OCI-LY7 (cell line): ENCODE results near the gene TUBGCP5.

ENCODE experiments used
- EZH2phosphoT487 ChIP-seq: fragments of 200-600 bp; sonication (generic); IDR thresholded peaks from 2 replicates; pipeline ENCODE4 v1.6.1; 2018; ENCODE audit warnings: low read depth, borderline replicate concordance, mild to moderate bottlenecking, mixed run types, antibody characterized with exemption, low read length, moderate library complexity, mixed read lengths
- TF ChIP-seq, protein P1 (sequence below): fragments of 200-600 bp; sonication (generic); conservative IDR thresholded peaks from 2 replicates; pipeline ENCODE4 v1.5.1; 2014; ENCODE audit warnings: mild to moderate bottlenecking, antibody characterized with exemption, low read length, moderate library complexity, mixed read lengths

DNA sequence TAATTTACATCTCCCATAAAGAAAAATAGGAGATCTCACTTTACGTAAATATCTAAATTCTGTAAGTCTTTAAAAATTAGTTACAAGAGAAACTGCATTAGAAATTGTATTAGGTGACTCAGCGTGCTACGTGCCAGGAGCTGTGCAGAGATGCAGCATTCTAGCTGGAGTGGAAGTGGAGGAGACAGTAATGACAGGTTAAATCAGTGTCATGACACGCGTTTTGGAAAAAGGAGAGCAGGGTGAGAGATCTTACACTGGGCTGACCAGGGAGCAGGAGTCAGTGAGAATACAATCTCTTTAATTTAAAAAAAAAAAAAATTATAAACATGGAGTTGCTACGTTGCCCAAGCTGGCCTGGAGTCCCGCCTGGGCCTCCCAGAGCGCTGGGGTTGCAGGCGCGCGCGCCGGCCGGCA lies 635 bp downstream of the TUBGCP5 start:
- TF ChIP-seq EZH2phosphoT487, result no peak
- TF ChIP-seq, protein P1, sequence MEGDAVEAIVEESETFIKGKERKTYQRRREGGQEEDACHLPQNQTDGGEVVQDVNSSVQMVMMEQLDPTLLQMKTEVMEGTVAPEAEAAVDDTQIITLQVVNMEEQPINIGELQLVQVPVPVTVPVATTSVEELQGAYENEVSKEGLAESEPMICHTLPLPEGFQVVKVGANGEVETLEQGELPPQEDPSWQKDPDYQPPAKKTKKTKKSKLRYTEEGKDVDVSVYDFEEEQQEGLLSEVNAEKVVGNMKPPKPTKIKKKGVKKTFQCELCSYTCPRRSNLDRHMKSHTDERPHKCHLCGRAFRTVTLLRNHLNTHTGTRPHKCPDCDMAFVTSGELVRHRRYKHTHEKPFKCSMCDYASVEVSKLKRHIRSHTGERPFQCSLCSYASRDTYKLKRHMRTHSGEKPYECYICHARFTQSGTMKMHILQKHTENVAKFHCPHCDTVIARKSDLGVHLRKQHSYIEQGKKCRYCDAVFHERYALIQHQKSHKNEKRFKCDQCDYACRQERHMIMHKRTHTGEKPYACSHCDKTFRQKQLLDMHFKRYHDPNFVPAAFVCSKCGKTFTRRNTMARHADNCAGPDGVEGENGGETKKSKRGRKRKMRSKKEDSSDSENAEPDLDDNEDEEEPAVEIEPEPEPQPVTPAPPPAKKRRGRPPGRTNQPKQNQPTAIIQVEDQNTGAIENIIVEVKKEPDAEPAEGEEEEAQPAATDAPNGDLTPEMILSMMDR, result no peak
